Keratinocyte (primary cell): ENCODE measurements around the gene CNPY1. TPM values are rescaled to one million over a fixed set of nuclear protein-coding genes. Genes with fewer than 3 reads are reported as not detected.

Source experiments
- DNase-seq: peaks from one replicate; pipeline ENCODE4 v3.0.0-alpha.2; 2011; ENCODE audit warnings: low read depth, missing footprints, low spot score
- FAIRE-seq: peaks from 2 replicates; lab custom pipeline; 2011; peaks lifted over from hg19 to GRCh38; lab: Jason Lieb, UNC
- H2AFZ ChIP-seq: 2 replicates; pipeline ENCODE4 v1.6.0; 2012; ENCODE audit warnings: low read length, control low read depth, inconsistent platforms; ENCODE audit not compliant: control insufficient read depth
- H3K27ac ChIP-seq: 2 replicates; pipeline ENCODE4 v1.5.1; 2011; ENCODE audit warnings: low read length; ENCODE audit not compliant: control insufficient read depth, insufficient read depth
- H3K27me3 ChIP-seq: 3 replicates; pipeline ENCODE4 v1.6.0; 2011; ENCODE audit warnings: low read length; ENCODE audit not compliant: control insufficient read depth, insufficient read depth; ENCODE audit errors: extremely low read depth
- H3K36me3 ChIP-seq, 2 experiments: 2 replicates in 1 of 2; 3 replicates in 1 of 2; pipeline ENCODE4 v1.5.1; 2011; ENCODE audit warnings: low read length in 2 of 2, mild to moderate bottlenecking in 1 of 2; ENCODE audit not compliant: control insufficient read depth in 2 of 2, insufficient read depth in 2 of 2; ENCODE audit errors: extremely low read depth in 1 of 2
- H3K4me1 ChIP-seq: 3 replicates; pipeline ENCODE4 v1.5.1; 2011; ENCODE audit warnings: low read length; ENCODE audit not compliant: control insufficient read depth, insufficient read depth; ENCODE audit errors: extremely low read depth
- H3K4me2 ChIP-seq: 3 replicates; pipeline ENCODE4 v1.6.0; 2011; ENCODE audit warnings: low read depth, low read length; ENCODE audit not compliant: control insufficient read depth, insufficient read depth; ENCODE audit errors: extremely low read depth
- H3K4me3 ChIP-seq, 3 experiments: fragments of 200-600 bp in 1 of 3; sonication (generic) in 1 of 3; 2 replicates in 2 of 3; 3 replicates in 1 of 3; pipeline ENCODE4 v1.5.1; 2011 to 2016; ENCODE audit warnings: low read length in 3 of 3, mild to moderate bottlenecking in 3 of 3, control low read depth in 2 of 3, inconsistent platforms in 1 of 3, low read depth in 1 of 3, mixed read lengths in 1 of 3, mixed run types in 1 of 3, moderate library complexity in 1 of 3; ENCODE audit not compliant: control insufficient read depth in 2 of 3, insufficient read depth in 2 of 3; ENCODE audit errors: extremely low read depth in 1 of 3
- H3K79me2 ChIP-seq: 2 replicates; pipeline ENCODE4 v1.6.0; 2012; ENCODE audit warnings: low read length; ENCODE audit not compliant: control insufficient read depth, insufficient read depth
- H3K9ac ChIP-seq: 3 replicates; pipeline ENCODE4 v1.6.0; 2011; ENCODE audit warnings: low read length; ENCODE audit not compliant: control insufficient read depth, insufficient read depth; ENCODE audit errors: extremely low read depth
- H3K9me1 ChIP-seq: 3 replicates; pipeline ENCODE4 v1.6.0; 2011; ENCODE audit warnings: low read length; ENCODE audit not compliant: control insufficient read depth, insufficient read depth; ENCODE audit errors: extremely low read depth
- H3K9me3 ChIP-seq: 2 replicates; pipeline ENCODE4 v1.5.1; 2012; ENCODE audit warnings: low read depth, low read length; ENCODE audit not compliant: control insufficient read depth
- H4K20me1 ChIP-seq: 3 replicates; pipeline ENCODE4 v1.6.0; 2011; ENCODE audit warnings: low read length; ENCODE audit not compliant: control insufficient read depth, insufficient read depth; ENCODE audit errors: extremely low read depth
- CTCF ChIP-seq, 3 experiments: IDR thresholded peaks in 1 of 3; conservative IDR thresholded peaks in 1 of 3; optimal IDR thresholded peaks in 1 of 3; 2 replicates in 2 of 3; 3 replicates in 1 of 3; pipeline versions ENCODE3 to v1.5.1; 2011; ENCODE audit warnings: low read length in 3 of 3, mild to moderate bottlenecking in 3 of 3, moderate library complexity in 2 of 3, control low read depth in 1 of 3, inconsistent platforms in 1 of 3; ENCODE audit not compliant: insufficient read depth in 2 of 3; ENCODE audit errors: extremely low read depth in 1 of 3
- EZH2 ChIP-seq: IDR thresholded peaks from one replicate; pipeline ENCODE4 v1.6.1; 2012; ENCODE audit warnings: inconsistent platforms, mild to moderate bottlenecking, low read length, moderate library complexity
- dilution Hi-C: fragments of 300-500 bp; cut with MboI; formaldehyde crosslinking; loops from one replicate; pipeline ENCODE4 v1.7.0; 2020; ENCODE audit warnings: low sequenced_read_pairs; ENCODE audit not compliant: extremely low pct_ligation_motif_present
- polyA plus RNA-seq, 5 experiments: library from polyadenylated mRNA; depleted of rRNA in 3 of 5; stranded (reverse) in 3 of 5; stranded (forward) in 1 of 5; unstranded in 1 of 5; fragments of >200 nt; gene quantifications; 1 replicate in 1 of 5; 2 replicates in 3 of 5; 3 replicates in 1 of 5; pipeline versions ENCODE4 v1.2.1 to v1.2.3, GENCODE V29; 2011 to 2012; ENCODE audit warnings: missing spikeins in 2 of 5, low read depth in 1 of 5, low replicate concordance in 1 of 5

The CNPY1 gene
- polyA plus RNA-seq, 1 donor (not counting 4 experiments of a cell fraction or from before 2014, with no cell fraction given), result not detected

DNA sequence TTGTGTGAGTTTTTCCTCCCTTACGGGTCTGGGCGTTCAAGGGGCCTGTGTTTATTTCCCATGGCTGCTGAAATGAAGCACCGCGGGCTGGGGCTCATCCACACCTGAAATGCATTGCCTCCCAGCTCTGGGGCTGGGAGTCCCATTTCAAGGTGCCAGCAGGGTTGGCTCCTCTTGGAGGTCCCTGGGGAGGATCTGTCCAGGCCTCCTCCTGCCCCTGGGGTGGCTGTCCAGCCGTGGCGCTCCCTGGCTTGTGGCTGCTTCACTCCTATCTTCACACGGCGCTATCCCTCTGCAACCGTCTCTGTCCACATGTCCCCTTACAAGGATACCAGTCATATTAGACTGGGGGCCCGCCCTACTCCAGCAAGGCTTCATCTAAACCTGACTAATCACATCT lies 41.1 kb upstream of the CNPY1 start:
- Histone ChIP-seq H3K4me2 (no peak overlapping the region), H2AFZ (no peak overlapping the region), H4K20me1 (no peaks in the 10 kb centered on the region), H3K9me3 (no peaks in the 10 kb centered on the region), H3K9ac (no peak overlapping the region), H3K4me3 (no peak overlapping the region), H3K27me3 (peaks cover 12% of the 10 kb centered on the region), H3K79me2 (no peaks in the 10 kb centered on the region), H3K36me3 (no peaks in the 10 kb centered on the region), H3K9me1 (no peaks in the 10 kb centered on the region), H3K27ac (no peak overlapping the region), H3K4me1 (peaks cover 8% of the 10 kb centered on the region)
- dilution Hi-C loops, result loop anchor here (25.0 kb wide), 1 partner anchor 150 kb away; no protein-coding TSS in a partner anchor
- FAIRE-seq (no peak), DNase-seq (no peak)
- TF ChIP-seq CTCF (optimal IDR thresholded peaks at IDR 0.05 in 1 of 3, IDR thresholded peaks at IDR 0.05 in 1 of 3, conservative IDR thresholded peaks at IDR 0.05 in 1 of 3; ENCODE audit: extremely low read depth in 1 of 3, insufficient read depth in 2 of 3, low read length in 3 of 3), result no peak
- no peak for TF ChIP-seq EZH2

GRCh38 chr7:155586843-155587440 lies 40.6 kb upstream of the CNPY1 start:
- H3K36me3 ChIP-seq, result no peaks in the 10 kb centered on the region

More at GRCh38 chr7:155586843-155587440, 40.6 kb upstream of the CNPY1 start:
- Histone ChIP-seq H3K4me3 (no peak overlapping the region), H3K9me1 (no peaks in the 10 kb centered on the region), H3K4me1 (peaks cover 8% of the 10 kb centered on the region), H2AFZ (no peak overlapping the region), H3K4me2 (no peak overlapping the region), H3K79me2 (no peaks in the 10 kb centered on the region), H3K9ac (no peak overlapping the region), H4K20me1 (no peaks in the 10 kb centered on the region), H3K27me3 (peaks cover 18% of the 10 kb centered on the region), H3K9me3 (no peaks in the 10 kb centered on the region), H3K27ac (no peak overlapping the region)
- dilution Hi-C loops, result loop anchor here (25.0 kb wide), 1 partner anchor 150 kb away; no protein-coding TSS in a partner anchor
- DNase-seq, result no peak
- TF ChIP-seq EZH2, result no peak
- no peak for FAIRE-seq
